ENCODE measurements around the gene CYP4Z1. TPM values are rescaled to one million over a fixed set of nuclear protein-coding genes. Genes with fewer than 3 reads are reported as not detected.
"Not testable (repeated sequence)": the region's sequence is repeated elsewhere in the genome, so short reads cannot be mapped to it uniquely, and the experiment has no call there.

CYP4Z1 gene
- total and polyA plus RNA-seq, 12 donors: 0.09 to 2.9 (median 0.43) TPM; not detected in 4

DNA sequence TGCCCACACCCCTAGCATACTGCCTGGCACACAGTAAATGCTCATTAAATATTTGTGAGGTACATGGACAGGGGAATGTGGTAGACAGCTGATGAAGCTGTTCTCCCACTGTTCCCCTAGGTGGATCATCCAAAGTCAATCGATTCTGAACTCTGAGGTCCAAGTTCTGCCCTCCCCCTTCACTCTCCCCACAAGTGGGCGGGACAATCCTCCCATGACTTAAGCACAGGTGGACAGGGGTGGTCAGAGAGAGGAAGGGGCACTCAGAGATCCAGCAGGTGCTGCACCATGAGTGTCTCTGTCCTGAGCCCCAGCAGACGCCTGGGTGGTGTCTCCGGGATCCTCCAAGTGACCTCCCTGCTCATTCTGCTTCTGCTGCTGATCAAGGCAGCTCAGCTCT lies 70.2 kb downstream of the CYP4Z1 start, which contains the start of gene CYP4A22:
Gene CYP4A22 (plus strand): TSS at position 244 of the 400 bp plus-strand sequence. CDS start 45 bp downstream, at position 289.
- Histone ChIP-seq H3K36me3 (no peaks in the 10 kb centered on the region), H3K4me3 (no peak within 1 kb of the TSS), H3K27me3 (peaks cover 0 to 6% (median 0%) of the 10 kb centered on the region in 7 donors), H3K4me1 (no peaks in the 10 kb centered on the region), H3K9me3 (peaks cover 0 to 8% (median 0%) of the 10 kb centered on the region in 11 donors), H3K27ac (no peak within 1 kb of the TSS)
- ATAC-seq: no peak
- no peak for DNase-seq
- WGBS, 2 donors: 76 to 79% methylated on average over 4 of the region's 4 CpGs
- TF ChIP-seq, protein P1, sequence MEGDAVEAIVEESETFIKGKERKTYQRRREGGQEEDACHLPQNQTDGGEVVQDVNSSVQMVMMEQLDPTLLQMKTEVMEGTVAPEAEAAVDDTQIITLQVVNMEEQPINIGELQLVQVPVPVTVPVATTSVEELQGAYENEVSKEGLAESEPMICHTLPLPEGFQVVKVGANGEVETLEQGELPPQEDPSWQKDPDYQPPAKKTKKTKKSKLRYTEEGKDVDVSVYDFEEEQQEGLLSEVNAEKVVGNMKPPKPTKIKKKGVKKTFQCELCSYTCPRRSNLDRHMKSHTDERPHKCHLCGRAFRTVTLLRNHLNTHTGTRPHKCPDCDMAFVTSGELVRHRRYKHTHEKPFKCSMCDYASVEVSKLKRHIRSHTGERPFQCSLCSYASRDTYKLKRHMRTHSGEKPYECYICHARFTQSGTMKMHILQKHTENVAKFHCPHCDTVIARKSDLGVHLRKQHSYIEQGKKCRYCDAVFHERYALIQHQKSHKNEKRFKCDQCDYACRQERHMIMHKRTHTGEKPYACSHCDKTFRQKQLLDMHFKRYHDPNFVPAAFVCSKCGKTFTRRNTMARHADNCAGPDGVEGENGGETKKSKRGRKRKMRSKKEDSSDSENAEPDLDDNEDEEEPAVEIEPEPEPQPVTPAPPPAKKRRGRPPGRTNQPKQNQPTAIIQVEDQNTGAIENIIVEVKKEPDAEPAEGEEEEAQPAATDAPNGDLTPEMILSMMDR (IDR thresholded peaks at IDR 0.05): no peak
- intact Hi-C loops (cut with DNase I): no loop called here

DNA sequence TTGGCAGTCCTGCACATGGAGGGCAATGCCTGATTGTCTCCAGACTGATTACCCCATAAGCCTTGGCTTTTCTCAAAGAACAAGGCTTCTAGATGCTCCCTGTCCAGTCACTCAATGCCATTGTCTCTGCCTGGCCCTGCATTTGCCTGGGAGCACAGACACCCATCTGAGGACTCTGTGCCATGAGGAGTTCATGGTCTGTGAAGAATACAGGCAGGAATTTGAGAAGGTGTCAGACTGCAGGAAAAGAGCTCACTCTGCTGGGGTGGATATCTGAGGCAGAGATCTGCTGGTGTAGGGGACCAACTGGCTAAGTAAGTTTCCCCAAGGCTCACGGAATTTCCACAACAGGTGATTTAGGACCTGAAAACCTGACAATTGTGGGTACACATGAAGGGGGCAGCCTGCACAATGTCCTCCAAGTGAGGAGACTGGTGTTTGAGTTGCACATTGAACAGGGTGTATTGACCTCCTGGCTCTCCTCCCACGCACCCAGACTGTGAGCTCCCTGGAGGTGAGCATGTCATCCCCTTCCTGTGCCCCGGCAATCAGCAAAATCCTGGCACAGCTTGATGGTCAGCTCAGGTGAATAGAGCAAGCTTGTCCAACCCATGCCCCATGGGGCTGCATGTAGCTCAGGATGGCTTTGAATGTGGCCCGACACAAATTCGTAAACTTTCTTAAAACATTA lies 71.0 kb downstream of the CYP4Z1 start:
- peaks cover 0 to 6% (median 0%) of the 10 kb centered on the region in 7 donors for H3K27me3 ChIP-seq
- no peak overlapping the region for H3K27ac ChIP-seq
- TF ChIP-seq, protein P1 (IDR thresholded peaks at IDR 0.05): no peak
- peaks cover 0 to 8% (median 0%) of the 10 kb centered on the region in 11 donors for H3K9me3 ChIP-seq
- no peaks in the 10 kb centered on the region for H3K4me1 ChIP-seq
- DNase-seq (no peak), ATAC-seq (no peak)
- H3K36me3 ChIP-seq: no peaks in the 10 kb centered on the region
- WGBS, 2 donors: 74 to 80% methylated on average over 5 of the region's 5 CpGs
- intact Hi-C loops (cut with DNase I): no loop called here
- no peak overlapping the region for H3K4me3 ChIP-seq

DNA sequence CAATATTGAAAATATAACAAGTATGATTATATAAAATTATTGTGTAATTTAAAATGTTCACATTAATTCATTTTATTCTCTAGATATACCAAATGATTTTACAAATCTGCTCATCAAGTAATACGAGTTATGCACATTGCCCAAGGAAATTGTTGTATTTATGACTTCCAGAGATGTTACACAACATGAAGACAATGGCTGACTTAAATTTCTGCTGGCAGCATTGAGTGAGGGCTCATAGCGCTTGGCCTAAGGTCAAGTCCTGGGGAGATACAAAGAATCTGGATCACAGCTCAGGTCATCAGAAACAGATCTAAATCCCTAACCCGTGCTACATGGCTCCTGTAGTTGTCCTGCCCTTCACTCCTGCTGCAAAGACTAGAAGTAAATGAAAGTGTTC lies 73.3 kb downstream of the CYP4Z1 start:
- WGBS, 2 donors: 65 to 68% methylated on average over 3 of the region's 3 CpGs
- ATAC-seq; H3K36me3 ChIP-seq; DNase-seq; H3K27ac ChIP-seq; H3K9me3 ChIP-seq; H3K27me3 ChIP-seq; H3K4me1 ChIP-seq; intact Hi-C loops (cut with DNase I); H3K4me3 ChIP-seq: not testable (repeated sequence)

DNA sequence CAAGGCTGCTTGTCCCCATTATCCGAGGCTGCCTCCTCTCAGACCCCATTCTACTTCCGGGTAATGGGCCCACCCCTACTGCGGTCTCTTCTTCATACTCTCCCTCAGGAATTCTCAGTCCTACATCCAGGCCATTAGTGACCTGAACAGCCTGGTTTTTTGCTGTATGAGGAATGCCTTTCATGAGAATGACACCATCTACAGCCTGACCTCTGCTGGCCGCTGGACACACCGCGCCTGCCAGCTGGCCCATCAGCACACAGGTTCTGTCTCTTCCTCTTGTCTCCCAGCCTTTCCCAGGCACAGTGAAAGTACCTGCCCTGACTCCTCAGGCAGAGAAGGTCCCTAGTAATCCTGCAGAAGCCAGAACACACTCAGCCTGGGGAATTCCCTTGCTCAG lies 76.6 kb downstream of the CYP4Z1 start:
- DNase-seq; H3K27ac ChIP-seq; H3K27me3 ChIP-seq; intact Hi-C loops (cut with DNase I); H3K4me3 ChIP-seq; H3K9me3 ChIP-seq; H3K36me3 ChIP-seq; H3K4me1 ChIP-seq: not testable (repeated sequence)
- peak in 1 of 8 donors; percentile 10 for ATAC-seq
- TF ChIP-seq, protein P1 (IDR thresholded peaks at IDR 0.05): peak in 4 of 9 donors; percentile 10 to 26 (median 18)
- WGBS, 2 donors: 41 to 52% methylated on average over 5 to 6 of the region's 6 CpGs

DNA sequence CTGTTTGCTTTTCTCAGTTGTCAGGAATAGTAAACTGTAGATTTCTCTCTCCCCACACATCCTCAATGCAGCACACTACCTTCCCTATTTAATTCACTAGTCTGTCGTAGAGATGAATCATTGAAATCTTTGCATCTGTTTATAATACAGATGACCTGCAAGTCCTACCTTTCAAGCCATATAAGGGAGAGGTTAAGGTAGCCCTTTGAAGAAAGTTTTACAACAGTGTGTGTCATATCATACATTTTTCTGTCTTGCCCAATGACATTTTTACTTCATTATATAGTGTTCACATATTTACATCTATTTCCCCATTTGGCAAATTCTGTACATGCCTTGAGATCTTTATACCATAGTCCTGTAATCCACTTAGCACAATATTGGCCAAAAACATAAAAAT lies 79.5 kb downstream of the CYP4Z1 start:
- H3K9me3 ChIP-seq; DNase-seq; H3K36me3 ChIP-seq; ATAC-seq; H3K27ac ChIP-seq; H3K27me3 ChIP-seq; intact Hi-C loops (cut with DNase I); H3K4me3 ChIP-seq; H3K4me1 ChIP-seq: not testable (repeated sequence)
- 30 to 64% methylated on average over 1 of the region's 1 CpG for WGBS, 2 donors

Data from heart right ventricle (tissue), 16 donors.